Measurements from ENCODE around the gene MUC2.

The MUC2 gene

GRCh38 chr11:1120532-1121330 is 46.1 kb downstream of the MUC2 start:
- Histone ChIP-seq H3K27me3 (no peaks in the 10 kb centered on the region), H3K9ac (no peak overlapping the region), H3K4me1 (no peaks in the 10 kb centered on the region), H3K9me3 (no peaks in the 10 kb centered on the region), H3K36me3 (no peaks in the 10 kb centered on the region), H3K27ac (no peak overlapping the region), H4K20me1 (no peaks in the 10 kb centered on the region; the same call in 1 of the 2 replicates), H3K4me2 (no peak overlapping the region), H3K4me3 (no peak overlapping the region)
- no peak for TF ChIP-seq Cebpa-rat (IDR thresholded peaks at IDR 0.05)

GRCh38 chr11:1121331-1121812 is 46.7 kb downstream of the MUC2 start:
- H4K20me1 ChIP-seq = no peaks in the 10 kb centered on the region; the same call in 1 of the 2 replicates
- no peak overlapping the region for H3K4me3 ChIP-seq
- no peak overlapping the region for H3K27ac ChIP-seq
- H3K36me3 ChIP-seq = no peaks in the 10 kb centered on the region
- H3K9ac ChIP-seq = no peak overlapping the region
- H3K9me3 ChIP-seq = no peaks in the 10 kb centered on the region
- no peak overlapping the region for H3K4me2 ChIP-seq
- no peak for TF ChIP-seq Cebpa-rat (IDR thresholded peaks at IDR 0.05)
- H3K4me1 ChIP-seq = no peaks in the 10 kb centered on the region
- H3K27me3 ChIP-seq = no peaks in the 10 kb centered on the region

- H3K36me3 ChIP-seq = no peaks in the 10 kb centered on the region
Measured at GRCh38 chr11:1121813-1122663, 47.4 kb downstream of the MUC2 start.

GRCh38 chr11:1122664-1123002 is 48.0 kb downstream of the MUC2 start:
- Histone ChIP-seq H3K4me2 (no peak overlapping the region), H3K27me3 (no peaks in the 10 kb centered on the region)

More at GRCh38 chr11:1121813-1122663, 47.4 kb downstream of the MUC2 start:
- H3K9me3 ChIP-seq = no peaks in the 10 kb centered on the region
- no peak overlapping the region for H3K4me2 ChIP-seq
- no peaks in the 10 kb centered on the region for H3K27me3 ChIP-seq
- no peaks in the 10 kb centered on the region; the same call in 1 of the 2 replicates for H4K20me1 ChIP-seq
- no peak overlapping the region for H3K4me3 ChIP-seq
- no peak overlapping the region for H3K27ac ChIP-seq
- H3K9ac ChIP-seq = no peak overlapping the region
- H3K4me1 ChIP-seq = no peaks in the 10 kb centered on the region
- no peak for TF ChIP-seq Cebpa-rat (IDR thresholded peaks at IDR 0.05)

GRCh38 chr11:1123970-1124369 is 49.3 kb downstream of the MUC2 start:
- H3K4me3 ChIP-seq = no peak overlapping the region
- no peaks in the 10 kb centered on the region for H3K9me3 ChIP-seq
- H3K27me3 ChIP-seq = no peaks in the 10 kb centered on the region
- no peak overlapping the region for H3K9ac ChIP-seq
- no peaks in the 10 kb centered on the region for H3K4me1 ChIP-seq
- H3K36me3 ChIP-seq = no peaks in the 10 kb centered on the region
- no peaks in the 10 kb centered on the region; the same call in 1 of the 2 replicates for H4K20me1 ChIP-seq
- no peak overlapping the region for H3K4me2 ChIP-seq
- TF ChIP-seq Cebpa-rat (IDR thresholded peaks at IDR 0.05) = no peak
- no peak overlapping the region for H3K27ac ChIP-seq

More at GRCh38 chr11:1122664-1123002, 48.0 kb downstream of the MUC2 start:
- Histone ChIP-seq H4K20me1 (no peaks in the 10 kb centered on the region; the same call in 1 of the 2 replicates), H3K4me1 (no peaks in the 10 kb centered on the region), H3K9ac (no peak overlapping the region), H3K9me3 (no peaks in the 10 kb centered on the region), H3K36me3 (no peaks in the 10 kb centered on the region), H3K4me3 (no peak overlapping the region), H3K27ac (no peak overlapping the region)
- TF ChIP-seq Cebpa-rat (IDR thresholded peaks at IDR 0.05) = no peak
